Stomach (tissue), 9 donors: Measurements from ENCODE around the gene ETNK2. TPM values are rescaled to one million over a fixed set of nuclear protein-coding genes. Genes with fewer than 3 reads are reported as not detected.
A peak's percentile ranks its signal among the peaks of the same experiment; 100 is the strongest.

ENCODE experiments used
- DNase-seq, 2 donors: peaks; one replicate each; pipeline versions ENCODE4 v3.0.0 to v3.0.0-alpha.2; 2013 to 2019
- H3K27ac ChIP-seq, 5 donors: fragments of 200-600 bp in 4 of 5; sonication (generic) in 4 of 5; one replicate each; pipeline ENCODE4 v1.5.1; 2013 to 2019; ENCODE audit warnings: mild to moderate bottlenecking in 1 of 5, moderate library complexity in 1 of 5
- H3K27me3 ChIP-seq, 3 donors: fragments of 200-600 bp; sonication (generic); one replicate each; pipeline ENCODE4 v1.5.1; 2017 to 2019; ENCODE audit warnings: mixed run types in 1 of 3
- H3K36me3 ChIP-seq, 4 donors: fragments of 200-600 bp; sonication (generic); 1 replicate in 3 of 4; 2 replicates in 1 of 4; pipeline ENCODE4 v1.5.1; 2016 to 2019
- H3K4me1 ChIP-seq, 4 donors: fragments of 200-600 bp; sonication (generic); one replicate each; pipeline ENCODE4 v1.5.1; 2016 to 2019
- H3K4me3 ChIP-seq, 4 donors: fragments of 200-600 bp; sonication (generic) in 3 of 4; one replicate each; pipeline ENCODE4 v1.5.1; 2016 to 2019; ENCODE audit warnings: mild to moderate bottlenecking in 1 of 4
- H3K9me3 ChIP-seq, 4 donors: fragments of 200-600 bp; sonication (generic); one replicate each; pipeline ENCODE4 v1.5.1; 2016 to 2019
- EP300 ChIP-seq: sonication (generic); formaldehyde crosslinking; IDR thresholded peaks from one replicate; pipeline ENCODE4 v1.6.1; 2017; ENCODE audit warnings: antibody characterized with exemption
- POLR2A ChIP-seq, 4 donors: fragments of 450-650 bp; IDR thresholded peaks; one replicate each; pipeline ENCODE4 v1.6.1; 2016; ENCODE audit warnings: antibody characterized with exemption in 4 of 4, control low read depth in 2 of 4, mild to moderate bottlenecking in 1 of 4, moderate library complexity in 1 of 4
- POLR2AphosphoS5 ChIP-seq, 3 donors: sonication (generic); formaldehyde crosslinking; IDR thresholded peaks; one replicate each; pipeline ENCODE4 v1.6.1; 2016; ENCODE audit warnings: antibody characterized with exemption in 3 of 3
- WGBS, 5 donors: extraction: QIAGEN DNeasy Blood & Tissue Kit in 3 of 5; methylation state at CpG; one replicate each; pipeline versions ENCODE4 v1.1.5 to v1.1.7; 2013 to 2018; 5-methylcytosine and 5-hydroxymethylcytosine counted together
- intact Hi-C: fragments of 100-400 bp; cut with DNase I; formaldehyde crosslinking; loops from one replicate; pipeline ENCODE4 v1.15.1; 2023; ENCODE audit warnings: low total_unique reads
- polyA plus RNA-seq, 3 donors: library from polyadenylated mRNA; stranded (reverse); fragments of 200-250 nt; gene quantifications; one replicate each; pipeline ENCODE4 v1.2.3, GENCODE V29; 2013
- total RNA-seq, 5 donors: library from RNA; depleted of rRNA; stranded (reverse); fragments of >200 nt; gene quantifications; one replicate each; pipeline versions ENCODE4 v1.1.0 to v1.2.3, GENCODE V29; 2014 to 2016
- TF ChIP-seq, protein P1 (sequence below), 7 experiments: fragments of 450-650 bp in 4 of 7; fragments of 200-600 bp in 3 of 7; sonication (generic) in 3 of 7; IDR thresholded peaks; one replicate each; pipeline ENCODE4 v1.5.1; 2016 to 2019; ENCODE audit warnings: antibody characterized with exemption in 7 of 7, control low read depth in 2 of 7, mild to moderate bottlenecking in 1 of 7
- donor health status: healthy with polysubstance abuse.
- donor health status: Bipolar disorder and iron deficiency.
- donor health status: healthy.

The ETNK2 gene
- total and polyA plus RNA-seq, 8 donors, result 0.45 to 12.2 (median 7.1) TPM

DNA sequence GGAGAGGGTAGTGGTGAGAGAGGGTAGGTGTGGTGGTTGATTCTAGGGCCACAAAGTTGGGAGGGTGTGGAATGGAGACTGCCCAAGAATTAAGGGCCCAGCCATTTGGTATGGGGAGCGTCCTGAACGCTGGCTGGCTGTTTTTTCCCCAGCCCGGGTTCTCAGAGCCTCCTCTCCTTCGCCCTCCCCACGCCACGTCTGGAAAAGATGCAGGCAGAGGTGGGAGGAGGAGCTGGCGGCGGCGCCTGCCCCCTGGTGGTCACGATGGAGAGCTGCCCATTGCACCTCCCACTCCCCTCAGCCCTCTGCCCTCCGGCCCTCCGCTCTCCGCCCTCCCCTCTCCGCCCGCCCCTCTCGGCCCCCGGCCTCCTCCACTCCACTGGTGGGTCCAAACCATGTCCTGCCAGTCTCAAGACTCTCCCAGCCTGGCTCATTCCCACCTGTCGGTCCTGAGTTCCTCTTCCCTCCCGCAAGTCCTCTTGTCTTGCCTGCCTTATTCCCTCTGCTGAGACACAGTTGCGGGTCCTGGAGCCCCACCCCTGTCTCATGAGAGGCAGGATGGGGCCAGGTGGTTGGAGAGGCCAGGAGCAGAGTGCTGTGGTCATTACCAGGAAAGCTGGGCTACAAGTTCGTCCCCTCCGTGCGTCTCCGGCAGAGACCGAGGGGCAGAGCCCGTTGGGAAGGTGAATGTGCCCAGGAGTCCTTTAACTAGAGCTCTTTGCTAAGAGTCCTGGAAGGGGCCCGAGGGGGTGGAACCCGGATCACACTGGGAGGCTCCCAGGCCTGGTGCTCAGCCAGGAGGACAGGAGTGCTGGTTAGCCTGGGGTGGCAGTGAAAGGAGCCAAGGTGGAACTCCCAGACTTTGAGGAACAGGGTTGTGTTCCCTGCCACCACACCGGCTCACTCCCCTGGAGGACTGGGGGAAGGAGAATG, 22.6 kb downstream of the ETNK2 start:
- DNase-seq, result peak; percentile 78 to 93
- Histone ChIP-seq H3K27ac (peak overlapping the region; percentile 13 to 79 (median 68)), H3K9me3 (no peaks in the 10 kb centered on the region), H3K4me3 (peak overlapping the region; percentile 31 to 34 (median 34)), H3K27me3 (no peaks in the 10 kb centered on the region), H3K36me3 (peaks cover 12 to 29% (median 28%) of the 10 kb centered on the region in 4 donors), H3K4me1 (peaks cover 21 to 57% (median 39%) of the 10 kb centered on the region in 4 donors)
- TF ChIP-seq EP300 (no peak), POLR2AphosphoS5 (IDR thresholded peaks at IDR 0.05) (peak in 1 of 3 donors; percentile 41), POLR2A (IDR thresholded peaks at IDR 0.05) (no peak)
- TF ChIP-seq, protein P1, sequence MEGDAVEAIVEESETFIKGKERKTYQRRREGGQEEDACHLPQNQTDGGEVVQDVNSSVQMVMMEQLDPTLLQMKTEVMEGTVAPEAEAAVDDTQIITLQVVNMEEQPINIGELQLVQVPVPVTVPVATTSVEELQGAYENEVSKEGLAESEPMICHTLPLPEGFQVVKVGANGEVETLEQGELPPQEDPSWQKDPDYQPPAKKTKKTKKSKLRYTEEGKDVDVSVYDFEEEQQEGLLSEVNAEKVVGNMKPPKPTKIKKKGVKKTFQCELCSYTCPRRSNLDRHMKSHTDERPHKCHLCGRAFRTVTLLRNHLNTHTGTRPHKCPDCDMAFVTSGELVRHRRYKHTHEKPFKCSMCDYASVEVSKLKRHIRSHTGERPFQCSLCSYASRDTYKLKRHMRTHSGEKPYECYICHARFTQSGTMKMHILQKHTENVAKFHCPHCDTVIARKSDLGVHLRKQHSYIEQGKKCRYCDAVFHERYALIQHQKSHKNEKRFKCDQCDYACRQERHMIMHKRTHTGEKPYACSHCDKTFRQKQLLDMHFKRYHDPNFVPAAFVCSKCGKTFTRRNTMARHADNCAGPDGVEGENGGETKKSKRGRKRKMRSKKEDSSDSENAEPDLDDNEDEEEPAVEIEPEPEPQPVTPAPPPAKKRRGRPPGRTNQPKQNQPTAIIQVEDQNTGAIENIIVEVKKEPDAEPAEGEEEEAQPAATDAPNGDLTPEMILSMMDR (IDR thresholded peaks at IDR 0.05), result peak in 6 of 7 experiments; percentile 33 to 94 (median 86)
- 7 to 22% (median 13%) methylated on average over 25 to 29 of the region's 29 CpGs for WGBS, 5 donors
- intact Hi-C loops, result loop anchor here (5.0 kb wide), 3 partner anchors 52 to 267 kb away; partner anchors contain the start of gene SNRPE

DNA sequence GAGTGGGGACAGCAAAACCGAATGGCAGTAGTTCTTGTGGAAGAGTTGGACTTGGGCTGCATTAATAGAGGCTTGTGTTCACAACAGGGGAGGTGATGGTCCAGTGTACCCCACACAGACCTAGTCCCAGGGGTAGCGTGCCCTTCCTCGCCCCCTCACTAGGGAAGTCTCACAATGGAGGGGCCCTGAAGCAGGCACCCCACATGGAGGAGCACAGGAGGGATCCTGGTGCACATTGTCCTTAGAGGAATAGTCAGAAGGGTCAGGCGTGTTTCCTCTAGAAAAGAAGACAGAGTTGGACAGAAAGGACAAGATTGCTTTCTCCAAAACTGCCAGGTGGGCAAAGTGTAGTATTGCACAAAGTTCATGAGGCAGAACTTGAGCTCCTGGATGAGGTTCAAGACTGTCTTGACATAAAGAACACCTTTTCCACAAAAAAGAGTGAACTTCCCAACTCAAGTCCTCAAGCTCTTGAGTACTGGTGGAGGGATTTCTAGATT, 23.3 kb downstream of the ETNK2 start:
- no peak overlapping the region for H3K4me3 ChIP-seq
- 70 to 86% (median 79%) methylated on average over 4 of the region's 4 CpGs for WGBS, 5 donors

DNA sequence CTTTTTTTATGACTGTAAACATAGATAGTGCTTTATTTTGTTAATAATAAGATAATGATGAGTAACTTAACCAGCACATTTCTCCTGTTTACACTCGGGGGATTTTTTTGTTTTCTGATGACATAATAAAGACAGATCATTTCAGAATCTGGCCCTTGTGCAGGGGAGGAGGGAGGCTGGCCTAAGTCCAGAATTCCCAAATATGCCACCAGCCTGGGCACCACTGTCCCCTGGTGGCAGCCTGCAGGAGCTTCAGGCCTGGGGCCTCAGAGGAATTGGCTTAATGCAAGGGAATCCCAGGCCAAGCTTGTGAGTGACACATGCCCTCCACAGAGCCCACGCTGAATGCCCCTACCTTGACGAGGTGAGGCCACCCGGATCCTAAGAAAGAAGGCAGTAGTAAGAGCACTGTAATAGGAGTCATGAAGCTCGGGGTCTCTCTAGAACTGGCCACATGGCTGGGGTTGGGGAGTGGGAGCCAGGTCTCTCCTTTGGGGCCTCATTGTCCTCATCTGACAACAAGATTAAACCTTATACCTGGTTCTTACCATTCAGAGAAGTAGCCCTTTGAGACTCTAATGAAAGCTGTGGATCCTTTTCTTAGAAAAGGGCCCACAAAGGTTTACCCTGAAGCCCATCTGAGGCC, 24.1 kb downstream of the ETNK2 start:
- Histone ChIP-seq H3K4me1 (peaks cover 21 to 57% (median 39%) of the 10 kb centered on the region in 4 donors), H3K27ac (peak overlapping the region in 4 of 5 donors; percentile 9 to 67 (median 58)), H3K4me3 (no peak overlapping the region), H3K9me3 (no peaks in the 10 kb centered on the region), H3K27me3 (no peaks in the 10 kb centered on the region), H3K36me3 (peaks cover 13 to 38% (median 38%) of the 10 kb centered on the region in 4 donors)
- 18 to 37% (median 31%) methylated on average over 5 of the region's 5 CpGs for WGBS, 5 donors
- peak; percentile 72 to 84 for DNase-seq
- intact Hi-C loops, result loop anchor here (5.0 kb wide), 3 partner anchors 50 to 265 kb away; partner anchors contain the start of gene SNRPE
- no peak for TF ChIP-seq EP300
- TF ChIP-seq POLR2AphosphoS5 (IDR thresholded peaks at IDR 0.05), result peak in 2 of 3 donors; percentile 44 to 68
- no peak for TF ChIP-seq POLR2A (IDR thresholded peaks at IDR 0.05)
- TF ChIP-seq, protein P1 (IDR thresholded peaks at IDR 0.05), result peak in 5 of 7 experiments; percentile 88 to 97 (median 95)

More for the DNA sequence above, 23.3 kb downstream of the ETNK2 start:
- TF ChIP-seq, protein P1 (IDR thresholded peaks at IDR 0.05), result no peak
- TF ChIP-seq EP300 (no peak), POLR2AphosphoS5 (IDR thresholded peaks at IDR 0.05) (no peak), POLR2A (IDR thresholded peaks at IDR 0.05) (no peak)
- Histone ChIP-seq H3K36me3 (peaks cover 13 to 30% (median 30%) of the 10 kb centered on the region in 4 donors), H3K4me1 (peaks cover 21 to 57% (median 39%) of the 10 kb centered on the region in 4 donors), H3K27ac (peak overlapping the region in 3 of 5 donors; percentile 68 to 79 (median 71)), H3K9me3 (no peaks in the 10 kb centered on the region), H3K27me3 (no peaks in the 10 kb centered on the region)
- DNase-seq, result no peak
- intact Hi-C loops, result loop anchor here (5.0 kb wide), 3 partner anchors 51 to 266 kb away; partner anchors contain the start of gene SNRPE

DNA sequence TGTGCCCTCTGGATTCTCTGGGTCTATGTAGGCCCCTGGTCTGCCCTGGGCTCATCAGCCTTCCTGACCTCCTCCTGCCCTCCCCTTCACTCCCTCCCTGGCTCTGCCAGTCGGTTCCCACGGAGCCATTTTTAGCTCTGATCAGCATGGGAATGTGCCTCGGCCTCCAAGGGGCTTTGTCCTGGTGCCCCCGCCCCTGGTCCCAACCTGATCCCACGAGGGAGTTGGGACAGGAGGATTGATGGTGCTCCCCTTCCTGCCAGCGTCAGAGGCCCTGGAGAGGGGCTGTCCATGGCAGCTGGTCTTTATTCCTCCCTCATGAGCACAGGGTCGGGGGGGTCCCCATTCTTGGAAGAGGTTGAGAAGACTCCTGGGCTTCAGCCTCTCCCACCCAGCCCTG, 24.9 kb downstream of the ETNK2 start:
- peak overlapping the region in 4 of 5 donors; percentile 9 to 67 (median 58) for H3K27ac ChIP-seq
- no peak for TF ChIP-seq POLR2AphosphoS5 (IDR thresholded peaks at IDR 0.05)
- TF ChIP-seq, protein P1 (IDR thresholded peaks at IDR 0.05), result no peak
- no peak for TF ChIP-seq EP300
- no peak for TF ChIP-seq POLR2A (IDR thresholded peaks at IDR 0.05)
- intact Hi-C loops, result loop anchor here (5.0 kb wide), 3 partner anchors 50 to 265 kb away; partner anchors contain the start of gene SNRPE
- H3K9me3 ChIP-seq, result no peaks in the 10 kb centered on the region
- no peaks in the 10 kb centered on the region for H3K27me3 ChIP-seq
- peaks cover 21 to 57% (median 39%) of the 10 kb centered on the region in 4 donors for H3K4me1 ChIP-seq
- WGBS, 5 donors, result 44 to 50% (median 47%) methylated on average over 6 to 7 of the region's 7 CpGs
- no peak for DNase-seq
- H3K4me3 ChIP-seq, result no peak overlapping the region
- H3K36me3 ChIP-seq, result peaks cover 13 to 46% (median 46%) of the 10 kb centered on the region in 4 donors
